HL-60/S4 treated with phorbol 12-myristate 13-acetate at 8.2 ng/mL for 4 days and 3 days (cell line): ENCODE results near the gene ADAMTSL2.

Experiments
- in situ Hi-C: fragments of 300-500 bp; cut with MboI; formaldehyde crosslinking; loops from 2 replicates; pipeline ENCODE4 v1.15.0; 2022; ENCODE audit warnings: low sequenced_read_pairs

ADAMTSL2 gene

DNA sequence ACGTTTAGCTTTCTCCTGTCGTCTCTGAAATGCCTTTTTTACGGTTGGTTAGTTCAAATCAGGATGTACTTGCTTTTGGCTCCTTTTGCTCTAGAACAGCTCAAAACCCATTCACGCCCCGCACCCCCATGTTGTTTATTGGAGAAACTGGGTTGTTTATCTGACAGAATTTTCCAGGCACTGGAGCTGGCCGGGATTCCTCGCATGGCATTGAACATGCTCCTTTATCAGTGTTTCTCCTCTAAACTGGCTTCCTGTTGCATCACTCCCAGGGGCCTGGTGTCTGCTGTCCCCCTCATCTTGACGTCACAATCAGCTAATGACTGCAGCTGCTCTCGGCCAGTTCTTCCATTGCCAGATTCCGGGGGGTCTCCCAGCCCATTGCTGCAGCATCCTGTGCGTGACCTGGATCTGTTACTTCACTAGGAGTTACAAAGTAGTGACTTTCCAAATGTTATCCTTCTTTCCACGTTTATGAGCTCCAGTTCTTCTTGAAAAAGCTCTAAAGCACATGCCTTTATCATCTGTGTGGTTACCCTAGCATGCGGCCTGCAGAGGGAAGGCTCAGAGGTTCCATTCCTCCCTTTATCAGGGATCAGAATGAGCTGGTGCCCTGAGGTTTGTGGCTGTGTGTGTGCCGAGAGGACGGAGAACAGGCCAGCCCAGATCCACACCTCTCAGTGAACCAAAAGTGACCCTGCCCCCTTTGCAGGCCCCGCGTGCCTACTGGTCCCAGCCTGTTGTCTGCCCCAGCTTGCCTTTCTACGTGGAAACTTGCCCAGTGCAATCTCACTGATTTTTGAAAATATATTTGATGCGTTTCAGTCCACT, 47.2 kb downstream of the ADAMTSL2 start:
- in situ Hi-C loops = no loop called here

DNA sequence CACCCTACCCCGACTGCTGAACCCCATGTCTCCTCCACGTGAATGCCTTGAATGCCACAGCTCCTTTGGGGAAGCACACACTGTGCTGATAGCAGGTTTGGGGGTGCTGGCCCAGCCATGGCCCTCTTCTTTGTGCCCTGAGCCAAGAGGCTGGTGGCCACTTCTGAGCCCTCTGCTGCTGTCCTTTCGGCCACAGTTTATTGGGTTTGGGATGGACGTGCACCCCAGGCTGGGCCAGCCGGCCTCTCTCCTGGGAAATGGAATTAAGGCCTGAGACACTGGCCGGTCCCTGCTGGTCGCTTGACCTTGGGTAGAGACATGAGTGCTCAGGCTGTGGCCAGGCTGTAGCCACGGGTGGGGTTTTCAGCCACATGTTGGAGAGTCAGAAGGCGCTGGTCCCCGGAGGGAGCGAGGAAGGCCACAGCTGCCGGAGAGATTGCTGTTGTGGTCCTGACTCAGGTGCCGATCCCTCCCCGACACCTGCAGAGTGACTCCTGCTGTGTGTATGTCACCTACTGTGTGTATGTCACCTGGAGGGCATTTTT, 48.1 kb downstream of the ADAMTSL2 start:
- in situ Hi-C loops = no loop called here

DNA sequence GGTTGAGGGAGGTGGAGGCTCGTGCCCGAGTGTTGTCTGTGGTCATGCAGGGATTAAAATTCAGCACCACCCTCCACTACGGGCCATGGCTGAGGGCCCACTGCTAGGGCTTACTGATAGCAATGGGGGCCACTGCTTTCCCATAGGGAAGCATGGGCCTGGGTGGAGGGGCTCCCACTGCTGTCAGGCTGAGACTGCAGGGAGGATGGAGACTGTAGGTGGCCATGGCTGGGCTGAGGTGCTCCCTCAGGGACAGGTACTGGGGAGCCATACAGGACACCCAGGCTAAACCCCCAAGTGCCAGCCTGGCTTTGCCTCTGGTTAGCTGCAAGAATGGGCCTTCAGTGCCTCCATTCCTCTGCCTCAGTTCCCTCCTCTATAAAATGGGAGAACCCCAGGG, 48.6 kb downstream of the ADAMTSL2 start:
- in situ Hi-C loops = no loop called here

DNA sequence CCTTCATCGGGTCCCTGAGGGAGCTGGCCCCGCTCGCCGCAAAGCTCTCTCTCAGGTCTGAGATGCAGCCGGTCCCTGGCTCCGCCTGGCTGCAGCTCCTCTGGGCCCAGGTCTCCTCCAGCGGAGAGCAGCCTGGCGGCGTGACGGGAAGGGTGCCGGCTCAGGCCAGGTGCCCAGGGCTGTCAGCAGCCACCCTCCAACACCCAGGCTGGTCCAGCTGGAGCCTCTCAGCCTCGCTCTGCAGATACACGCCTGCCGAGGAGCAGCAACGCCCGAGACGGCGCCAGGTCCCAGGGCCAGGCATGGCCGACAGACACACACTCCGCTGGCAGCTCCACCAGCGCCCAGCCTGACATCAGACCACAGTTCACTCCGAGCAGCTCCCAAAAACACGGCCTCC, 49.1 kb downstream of the ADAMTSL2 start:
- in situ Hi-C loops = no loop called here

DNA sequence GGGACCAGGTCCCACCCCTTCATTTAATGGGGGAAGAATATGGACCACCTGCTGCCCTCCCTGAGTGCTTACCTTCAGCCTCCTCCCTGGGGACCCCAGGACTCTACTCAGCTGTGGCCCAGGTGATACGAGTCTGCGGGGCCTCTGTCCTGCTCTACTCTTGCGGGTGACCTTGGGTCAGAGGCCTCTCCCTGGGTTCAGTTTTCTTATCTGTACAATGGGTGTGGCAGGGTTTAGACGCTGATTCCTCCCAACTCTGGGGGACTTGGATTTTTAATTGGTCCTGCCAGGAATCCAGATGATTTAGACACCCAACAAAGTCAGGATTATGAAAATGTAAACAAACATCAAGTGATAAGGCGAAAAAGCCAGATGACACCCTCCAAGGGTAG, 49.7 kb downstream of the ADAMTSL2 start:
- in situ Hi-C loops = no loop called here

DNA sequence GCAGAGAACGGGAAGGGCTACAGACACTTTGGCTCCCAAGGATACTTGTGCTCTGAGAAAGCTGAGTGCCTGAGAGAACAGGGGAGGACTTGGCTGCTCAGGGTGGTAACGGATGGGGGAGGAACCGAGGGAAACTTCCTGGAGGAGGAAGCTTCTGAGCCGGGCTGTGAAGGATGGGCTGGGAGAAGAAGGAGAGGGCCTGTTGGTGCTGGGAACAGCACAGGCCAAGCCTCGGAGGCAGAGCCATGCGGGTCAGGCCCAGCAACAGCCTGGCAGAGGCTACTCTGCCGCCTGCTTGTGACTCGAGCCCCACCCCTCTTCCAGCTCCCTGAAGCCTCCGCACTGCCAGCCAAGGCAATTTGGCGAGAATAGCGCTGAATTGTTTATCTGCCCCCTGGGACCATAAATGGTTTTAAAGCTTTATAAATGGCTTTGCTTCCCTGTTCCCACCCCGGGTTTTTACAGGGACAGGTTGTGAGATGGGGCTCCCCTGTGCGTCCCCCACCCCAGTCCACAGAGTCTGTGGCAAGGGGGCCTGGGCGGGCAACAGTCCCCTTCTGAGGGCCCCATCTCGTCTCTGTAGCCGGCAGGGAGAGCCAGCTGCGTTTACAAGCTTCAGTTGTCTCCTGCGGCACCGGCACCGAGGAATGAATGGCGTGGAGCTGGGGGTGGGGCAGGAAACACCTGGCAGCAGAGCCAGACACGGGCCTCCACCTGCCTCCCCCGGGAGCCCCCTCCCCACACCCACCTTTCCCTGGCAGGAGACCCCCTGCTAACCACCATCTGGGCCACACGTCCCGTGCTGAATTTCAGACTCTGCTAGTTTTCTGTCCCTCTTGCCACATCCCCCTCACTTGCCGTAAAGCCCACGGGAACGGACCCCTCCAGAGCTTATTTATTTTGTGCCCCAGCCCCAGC, 50.3 kb downstream of the ADAMTSL2 start:
- in situ Hi-C loops = no loop called here

DNA sequence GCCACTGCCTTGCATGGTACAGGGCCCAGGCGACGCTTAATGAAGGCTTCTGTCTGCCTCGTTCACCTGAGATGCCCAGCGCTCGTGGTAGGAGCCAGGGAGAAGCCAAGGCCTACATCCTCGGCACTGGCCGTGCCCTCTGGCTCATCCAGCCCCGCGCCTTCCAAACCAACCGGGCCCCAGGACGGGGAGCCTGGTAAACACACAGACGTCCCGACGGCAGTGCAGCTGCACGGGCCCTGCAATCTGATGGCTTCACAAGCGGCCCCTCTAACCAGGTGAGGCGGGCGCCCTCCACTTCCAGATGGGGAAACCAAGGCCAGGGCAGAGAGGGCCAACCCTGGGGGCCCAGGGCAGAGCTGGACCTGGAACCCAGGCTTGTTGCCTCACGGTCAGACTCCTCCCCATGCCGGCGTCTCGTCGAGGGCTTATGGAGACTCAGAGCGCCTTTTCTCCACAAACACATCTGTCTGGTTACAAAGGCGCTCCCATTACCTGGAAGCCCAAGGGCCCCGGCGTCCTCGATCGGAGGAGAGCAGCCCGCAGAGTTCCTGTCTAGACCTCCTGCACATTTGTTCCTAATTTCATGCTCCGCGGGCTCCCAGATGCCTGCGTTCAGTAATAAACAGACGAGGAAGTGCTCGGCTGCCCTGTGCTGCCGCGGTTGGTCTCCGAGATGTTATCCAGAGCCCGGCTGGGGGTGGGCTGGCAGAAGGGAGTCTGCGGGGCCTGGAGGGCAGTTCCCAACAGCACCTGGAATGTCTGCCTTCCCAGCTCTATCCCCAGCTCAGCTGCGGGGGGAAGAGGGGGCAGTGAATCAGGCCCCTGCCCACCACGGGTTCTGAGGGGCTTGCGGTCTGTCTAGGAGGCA, 51.2 kb downstream of the ADAMTSL2 start:
- in situ Hi-C loops = no loop called here

DNA sequence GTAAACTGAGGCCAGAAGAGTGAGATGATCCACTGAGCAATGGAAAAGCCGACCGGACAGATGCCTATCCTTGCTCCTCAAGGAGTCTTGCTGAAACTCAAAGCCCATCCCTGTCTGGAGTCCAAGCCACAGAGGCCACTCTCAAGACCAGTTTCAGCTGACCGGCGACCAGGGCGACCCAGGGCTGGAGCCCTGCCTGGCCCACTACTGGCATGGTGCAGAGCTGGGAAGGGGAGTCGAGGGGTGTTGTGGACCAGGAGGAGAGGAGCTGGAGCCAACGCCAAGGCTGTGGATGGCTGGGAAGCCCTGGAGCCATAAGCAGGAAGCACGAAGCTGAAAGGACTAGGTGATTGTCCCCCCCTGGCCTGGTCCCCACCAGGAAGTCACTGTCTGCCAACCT, 52.5 kb downstream of the ADAMTSL2 start:
- in situ Hi-C loops = no loop called here

DNA sequence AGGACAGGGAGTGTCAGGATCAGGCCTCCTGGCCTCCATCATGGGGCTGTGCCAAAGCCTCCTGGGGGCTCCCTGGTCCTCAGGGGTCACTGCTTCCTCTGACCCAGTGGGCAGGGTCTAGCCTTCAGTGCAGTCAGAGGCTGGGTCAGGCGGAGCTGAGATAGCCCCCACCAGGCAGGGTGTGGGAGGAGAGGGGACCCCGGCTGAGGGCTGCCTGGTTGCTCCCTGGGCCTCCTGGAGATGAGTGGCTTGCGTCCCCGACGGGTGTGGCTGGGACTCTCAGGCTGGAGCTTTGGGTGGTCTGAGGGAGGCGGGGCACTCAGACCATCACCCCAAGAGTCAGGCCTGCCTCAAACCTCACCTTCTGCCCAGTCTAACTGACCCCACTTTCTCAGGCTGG, 53.0 kb downstream of the ADAMTSL2 start:
- in situ Hi-C loops = no loop called here

DNA sequence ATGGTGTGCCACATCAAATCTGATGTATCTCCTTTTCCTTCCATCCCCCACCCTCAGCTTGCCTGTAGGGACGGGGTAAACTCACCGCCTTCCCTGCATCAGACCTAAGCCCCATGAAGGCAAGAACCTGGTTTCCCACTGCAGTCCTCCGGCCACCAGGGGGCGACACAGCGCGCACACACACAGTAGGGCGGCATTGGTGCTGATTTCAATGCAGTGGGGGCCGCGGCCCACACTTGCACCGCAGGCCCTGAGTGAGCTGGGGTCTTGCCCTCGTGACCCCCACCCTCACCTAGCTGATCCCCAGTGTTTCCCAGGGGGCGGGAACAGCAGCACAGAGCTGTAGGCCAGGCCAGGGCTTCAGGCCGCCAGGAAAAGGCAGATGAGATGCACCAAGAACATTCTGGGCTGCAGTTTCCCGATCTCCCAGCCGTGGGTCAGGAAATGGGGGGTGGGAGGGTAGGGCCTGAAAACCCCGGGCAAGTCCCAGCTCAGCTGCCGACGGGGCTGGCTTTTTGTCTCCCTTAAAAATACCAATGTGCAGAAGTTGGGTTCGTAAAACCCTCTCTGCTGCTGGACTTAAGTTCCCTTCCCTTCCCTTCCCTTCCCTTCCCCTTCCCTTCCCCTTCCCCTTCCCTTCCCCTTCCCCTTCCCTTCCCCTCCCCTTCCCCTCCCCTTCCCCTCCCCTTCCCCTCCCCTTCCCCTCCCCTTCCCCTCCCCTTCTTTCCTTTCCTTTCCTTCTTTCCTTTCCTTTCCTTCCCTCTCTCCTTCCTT, 55.1 kb downstream of the ADAMTSL2 start:
- in situ Hi-C loops = no loop called here

DNA sequence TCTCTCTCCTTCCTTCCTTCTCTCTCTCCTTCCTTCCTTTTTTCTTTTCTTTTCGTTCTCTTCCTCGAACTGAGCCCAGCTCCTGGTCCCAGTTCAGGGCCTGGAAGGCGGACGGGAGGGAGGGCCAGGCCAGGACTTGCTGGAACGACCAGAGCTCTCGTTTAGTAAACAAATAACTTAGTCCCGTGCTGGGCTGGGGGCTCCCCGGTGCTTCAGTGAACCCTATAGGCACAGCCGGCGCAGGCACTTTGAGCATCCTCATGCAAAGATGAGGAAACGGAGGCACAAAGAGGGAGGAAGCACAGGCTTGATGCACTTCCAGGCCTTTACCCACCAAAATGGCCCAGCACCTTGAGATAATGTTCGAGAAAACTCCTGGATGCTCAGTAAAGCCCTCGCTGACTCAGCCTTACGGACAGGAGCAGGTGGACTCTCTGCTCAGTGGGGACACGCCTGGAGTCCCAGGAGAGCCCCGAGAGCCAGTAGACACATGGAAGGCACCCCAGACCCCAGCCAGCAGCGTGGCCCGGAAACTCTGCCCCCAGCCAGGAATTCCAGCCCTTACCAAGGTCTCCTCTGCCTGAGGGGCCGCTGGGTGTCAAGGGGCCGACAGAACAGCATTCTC, 55.8 kb downstream of the ADAMTSL2 start:
- in situ Hi-C loops = no loop called here

DNA sequence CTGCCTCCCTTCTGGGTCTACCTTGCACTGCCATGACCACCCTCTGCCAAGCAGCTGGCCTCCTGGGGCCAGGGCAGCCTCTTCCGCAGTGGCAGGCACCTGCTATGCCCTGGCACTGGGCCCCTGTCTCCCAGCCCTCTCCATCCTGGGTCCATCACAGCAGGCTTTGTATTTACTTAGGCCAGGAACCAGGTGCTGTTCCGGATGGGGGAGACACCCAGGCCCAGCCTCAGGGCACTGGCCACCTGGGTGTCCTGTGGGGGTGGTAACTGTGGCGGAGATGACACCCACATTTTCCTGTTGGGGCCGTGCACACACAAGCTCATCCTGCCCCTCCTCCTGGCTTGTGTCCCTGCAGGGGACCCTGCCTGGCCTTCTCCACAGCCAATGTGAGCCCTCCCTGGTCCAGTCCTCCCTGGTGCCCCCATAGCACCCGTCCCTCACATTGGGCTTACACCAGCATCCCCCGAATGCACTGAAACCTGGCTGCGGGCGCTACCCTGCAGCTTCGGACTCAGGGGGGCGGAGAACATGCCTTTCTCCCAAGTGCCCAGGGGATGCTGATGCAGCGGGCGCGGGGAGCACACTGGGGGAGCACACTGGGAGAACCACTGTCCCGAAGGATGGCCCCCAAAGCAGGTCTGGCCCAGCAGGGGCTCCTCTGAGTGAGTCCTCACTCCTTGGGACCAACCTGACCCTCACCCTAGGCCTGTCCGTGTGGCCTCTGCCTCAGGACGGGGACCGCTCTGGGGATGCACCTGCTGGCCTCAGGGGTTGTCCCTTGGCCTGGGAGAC, 56.8 kb downstream of the ADAMTSL2 start:
- in situ Hi-C loops = no loop called here

DNA sequence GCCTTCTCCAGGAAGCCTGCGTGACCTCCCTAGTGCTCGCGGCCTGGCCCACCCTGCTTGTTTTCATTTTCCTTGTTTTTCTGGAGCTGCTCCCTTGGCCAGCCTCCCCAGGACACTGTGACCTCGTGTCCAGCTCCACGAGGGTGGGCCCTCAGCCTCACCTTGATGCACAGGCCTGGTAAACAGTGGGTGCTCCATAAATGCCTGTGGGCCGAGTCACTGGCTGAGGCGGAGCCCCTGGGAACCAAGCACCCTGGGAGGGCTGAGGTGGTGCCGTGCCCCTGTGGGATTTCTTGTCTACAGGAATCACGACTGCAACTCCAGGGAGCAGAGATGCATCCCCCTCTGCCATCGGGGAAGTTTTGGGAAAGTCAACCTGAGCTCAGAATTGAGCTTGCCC, 57.5 kb downstream of the ADAMTSL2 start:
- in situ Hi-C loops = no loop called here

DNA sequence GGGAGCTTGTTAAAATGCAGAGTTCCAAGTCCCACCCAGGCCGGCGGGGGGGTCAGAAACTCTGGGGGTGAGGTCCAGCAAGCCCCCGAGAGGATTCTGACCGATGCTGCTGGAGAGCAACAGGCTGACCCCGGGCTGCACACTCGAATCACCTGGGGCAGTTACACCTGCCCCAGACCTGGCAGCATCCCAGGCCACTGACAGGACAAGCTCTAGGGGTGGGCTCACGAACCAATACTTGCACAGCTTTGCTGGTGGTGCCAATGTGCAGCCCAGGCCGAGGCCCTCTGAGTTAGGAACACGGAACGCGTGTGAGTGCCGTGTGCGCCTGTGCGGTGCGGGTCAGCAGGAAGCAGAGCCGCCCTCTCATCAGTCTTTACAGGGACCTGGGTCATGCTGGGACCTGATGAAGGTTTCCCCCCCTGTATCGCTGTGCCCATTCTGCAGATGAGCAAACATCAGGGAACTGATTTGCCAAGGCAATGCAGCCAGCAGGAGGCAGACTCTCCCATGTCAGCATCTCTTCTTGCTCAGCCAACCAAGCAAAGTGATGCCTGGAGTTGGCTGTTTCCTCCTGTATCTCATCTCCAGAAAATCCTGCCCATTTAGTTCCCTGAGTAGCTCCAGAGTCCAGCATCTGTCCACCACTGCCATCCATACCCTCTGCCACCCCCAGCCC, 58.4 kb downstream of the ADAMTSL2 start:
- in situ Hi-C loops = no loop called here

DNA sequence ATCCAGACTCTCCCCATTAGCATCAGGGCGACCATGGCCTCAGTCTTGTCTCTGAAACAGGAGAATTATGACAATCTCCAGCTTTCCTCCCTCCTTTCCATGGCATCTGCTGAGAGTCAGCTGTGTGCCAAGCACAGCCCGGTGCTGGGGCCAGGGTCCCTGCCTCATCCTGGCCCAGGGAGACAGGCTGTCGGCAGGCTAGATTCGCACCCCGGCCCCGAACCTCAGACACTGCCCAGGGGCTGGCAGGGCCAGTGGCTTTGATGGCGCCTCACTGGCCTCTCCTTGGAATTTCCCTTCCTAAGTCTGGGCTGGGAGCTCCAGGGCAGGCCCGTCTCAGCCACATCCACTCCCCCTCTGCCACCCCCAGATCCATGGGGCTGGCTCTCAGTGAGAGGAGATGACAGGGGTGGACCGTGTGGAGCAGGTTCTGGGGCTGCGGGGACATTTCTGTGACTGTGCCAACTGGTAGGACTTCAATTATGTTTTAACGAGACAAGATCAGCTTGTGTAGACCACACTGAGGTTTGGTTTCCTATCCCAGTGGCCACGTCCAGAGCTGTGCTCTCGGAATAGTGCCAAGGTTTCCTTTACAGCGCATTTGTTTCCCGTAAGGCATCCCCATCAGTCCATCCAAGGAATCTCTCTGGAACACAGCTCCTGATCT, 59.2 kb downstream of the ADAMTSL2 start:
- in situ Hi-C loops = no loop called here

DNA sequence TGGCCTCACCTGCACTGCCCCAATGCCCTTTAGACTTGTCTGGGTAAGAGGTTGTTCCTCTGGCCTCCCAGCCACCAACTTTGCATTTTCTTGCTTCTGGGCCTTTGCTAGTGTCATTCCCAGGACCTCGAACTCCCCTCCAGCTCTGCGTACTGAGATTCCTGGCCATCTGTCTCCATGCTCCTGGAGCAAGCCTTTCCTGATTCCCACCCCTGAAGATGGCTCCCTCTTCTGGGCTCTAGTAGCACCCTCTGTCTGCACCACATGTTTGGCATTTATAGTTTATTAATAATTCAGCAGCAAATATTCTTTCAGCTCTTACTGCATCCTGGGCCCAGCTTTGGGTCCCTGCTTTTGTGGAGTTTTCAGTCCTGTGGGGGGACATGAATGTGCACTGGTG, 59.8 kb downstream of the ADAMTSL2 start:
- in situ Hi-C loops = no loop called here

DNA sequence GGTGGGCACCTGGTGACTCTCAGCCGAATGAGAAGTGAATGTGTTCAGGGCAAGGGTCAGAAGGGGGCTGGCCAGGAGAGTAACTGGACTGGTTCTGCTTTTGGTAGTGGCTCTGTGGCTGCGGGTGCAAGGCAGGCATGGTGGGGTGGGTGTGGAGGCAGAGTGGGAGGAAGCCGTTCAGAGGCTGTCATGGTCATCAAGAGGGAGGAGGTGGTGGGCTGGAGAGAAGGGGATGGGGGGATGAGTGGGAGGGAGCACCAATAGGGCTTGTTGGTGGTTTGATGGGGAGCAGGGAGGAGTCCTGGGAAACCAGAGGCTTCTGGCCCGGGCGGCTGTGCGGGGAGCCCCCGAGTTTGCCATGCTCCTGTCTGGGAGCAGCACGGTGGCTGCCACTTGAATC, 61.4 kb downstream of the ADAMTSL2 start:
- in situ Hi-C loops = no loop called here
